Esophagus squamous epithelium (tissue), 5 donors: Measurements from ENCODE around the gene IL20RA. TPM values are rescaled to one million over a fixed set of nuclear protein-coding genes. Genes with fewer than 3 reads are reported as not detected.
"Not testable (repeated sequence)": the region's sequence is repeated elsewhere in the genome, so short reads cannot be mapped to it uniquely, and the experiment has no call there.

Experiments used
- DNase-seq: peaks from one replicate; lab custom pipeline; 2025; lab: John Stamatoyannopoulos, UW
- H3K27ac ChIP-seq, 4 donors: fragments of 200-600 bp; sonication (generic); one replicate each; pipeline ENCODE4 v1.5.1; 2016 to 2019; ENCODE audit warnings: mild to moderate bottlenecking in 1 of 4
- H3K27me3 ChIP-seq, 4 donors: fragments of 200-600 bp; sonication (generic); 1 replicate in 3 of 4; 2 replicates in 1 of 4; pipeline versions ENCODE4 v1.5.1 to v1.6.0; 2017 to 2021; ENCODE audit warnings: antibody characterized with exemption in 1 of 4
- H3K36me3 ChIP-seq, 3 donors: fragments of 200-600 bp; sonication (generic); one replicate each; pipeline ENCODE4 v1.5.1; 2016 to 2019
- H3K4me1 ChIP-seq, 3 donors: fragments of 200-600 bp; sonication (generic); one replicate each; pipeline ENCODE4 v1.5.1; 2017 to 2019
- H3K4me3 ChIP-seq, 4 donors: fragments of 200-600 bp; sonication (generic); 1 replicate in 3 of 4; 2 replicates in 1 of 4; pipeline ENCODE4 v1.5.1; 2016 to 2019; ENCODE audit warnings: mild to moderate bottlenecking in 2 of 4, moderate library complexity in 1 of 4
- H3K9me3 ChIP-seq, 3 donors: fragments of 200-600 bp; sonication (generic); one replicate each; pipeline ENCODE4 v1.5.1; 2016 to 2019
- POLR2A ChIP-seq, 4 donors: fragments of 450-650 bp; IDR thresholded peaks; one replicate each; pipeline ENCODE4 v1.6.1; 2017; ENCODE audit warnings: antibody characterized with exemption in 4 of 4, mild to moderate bottlenecking in 4 of 4, moderate library complexity in 3 of 4
- WGBS, 2 donors: methylation state at CpG; one replicate each; pipeline ENCODE4 v1.1.5; 2018; 5-methylcytosine and 5-hydroxymethylcytosine counted together
- intact Hi-C: fragments of 100-400 bp; cut with DNase I; formaldehyde crosslinking; loops from one replicate; pipeline ENCODE4 v1.15.0; 2022
- total RNA-seq, 4 donors: library from RNA; depleted of rRNA; stranded (reverse); fragments of >200 nt; gene quantifications; one replicate each; pipeline ENCODE4 v1.1.0, GENCODE V29; 2016
- TF ChIP-seq, protein P1 (sequence below), 6 experiments: fragments of 450-650 bp in 4 of 6; fragments of 200-600 bp in 2 of 6; sonication (generic) in 2 of 6; IDR thresholded peaks; one replicate each; pipeline ENCODE4 v1.5.1; 2016 to 2019; ENCODE audit warnings: antibody characterized with exemption in 6 of 6, mild to moderate bottlenecking in 4 of 6, moderate library complexity in 4 of 6
- donor health status: DM: yes; HTN: yes; CAD: no.

Gene IL20RA
- total RNA-seq, 4 donors from 2014 or later, result 11.1 to 20.7 (median 13.1) TPM

DNA sequence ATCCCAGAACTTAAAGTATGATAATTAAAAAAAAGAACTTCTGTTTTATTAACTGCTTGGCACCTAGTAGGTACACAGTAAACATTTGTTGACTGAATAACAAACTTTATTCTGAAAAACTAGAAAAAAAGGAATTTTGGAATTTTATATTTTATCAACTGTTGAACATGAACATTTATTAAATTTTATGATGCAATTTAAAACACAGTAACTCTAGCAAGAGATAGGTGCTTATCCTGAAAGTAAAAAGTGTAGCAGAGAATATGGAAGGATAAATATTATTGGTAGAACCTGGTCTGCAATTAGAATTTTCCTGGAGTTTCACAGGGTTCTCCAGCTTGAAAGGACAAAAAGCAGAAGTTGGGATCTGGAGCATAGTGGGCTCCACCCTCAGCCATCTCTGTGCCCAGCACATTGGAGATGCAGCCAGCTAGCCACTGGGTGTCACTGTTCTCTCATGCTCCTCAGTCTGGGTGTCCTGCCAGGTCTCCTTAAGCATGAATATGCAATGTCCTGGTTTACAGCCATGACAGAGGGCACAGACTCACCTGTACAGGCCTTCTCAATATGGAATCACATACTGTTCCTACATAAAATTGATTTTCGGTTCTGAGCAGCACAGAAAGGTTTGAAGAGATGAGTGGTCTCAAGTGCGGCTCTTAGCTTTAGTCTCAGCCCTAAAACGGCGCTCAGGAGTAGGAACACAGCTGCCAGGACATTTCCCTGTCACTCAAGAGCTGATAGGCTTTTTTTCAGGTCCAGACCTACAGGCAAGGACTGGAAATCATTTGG is 31.7 kb upstream of the IL20RA start:
- Histone ChIP-seq H3K36me3 (no peaks in the 10 kb centered on the region), H3K27ac (no peak overlapping the region), H3K4me3 (no peak overlapping the region), H3K9me3 (no peaks in the 10 kb centered on the region), H3K4me1 (no peaks in the 10 kb centered on the region), H3K27me3 (no peaks in the 10 kb centered on the region)
- TF ChIP-seq, protein P1, sequence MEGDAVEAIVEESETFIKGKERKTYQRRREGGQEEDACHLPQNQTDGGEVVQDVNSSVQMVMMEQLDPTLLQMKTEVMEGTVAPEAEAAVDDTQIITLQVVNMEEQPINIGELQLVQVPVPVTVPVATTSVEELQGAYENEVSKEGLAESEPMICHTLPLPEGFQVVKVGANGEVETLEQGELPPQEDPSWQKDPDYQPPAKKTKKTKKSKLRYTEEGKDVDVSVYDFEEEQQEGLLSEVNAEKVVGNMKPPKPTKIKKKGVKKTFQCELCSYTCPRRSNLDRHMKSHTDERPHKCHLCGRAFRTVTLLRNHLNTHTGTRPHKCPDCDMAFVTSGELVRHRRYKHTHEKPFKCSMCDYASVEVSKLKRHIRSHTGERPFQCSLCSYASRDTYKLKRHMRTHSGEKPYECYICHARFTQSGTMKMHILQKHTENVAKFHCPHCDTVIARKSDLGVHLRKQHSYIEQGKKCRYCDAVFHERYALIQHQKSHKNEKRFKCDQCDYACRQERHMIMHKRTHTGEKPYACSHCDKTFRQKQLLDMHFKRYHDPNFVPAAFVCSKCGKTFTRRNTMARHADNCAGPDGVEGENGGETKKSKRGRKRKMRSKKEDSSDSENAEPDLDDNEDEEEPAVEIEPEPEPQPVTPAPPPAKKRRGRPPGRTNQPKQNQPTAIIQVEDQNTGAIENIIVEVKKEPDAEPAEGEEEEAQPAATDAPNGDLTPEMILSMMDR (IDR thresholded peaks at IDR 0.05), result peak in 5 of 6 experiments; percentile 67 to 87 (median 70)
- TF ChIP-seq POLR2A (IDR thresholded peaks at IDR 0.05), result no peak
- 63 to 74% methylated on average over 4 of the region's 4 CpGs for WGBS, 2 donors
- no peak for DNase-seq
- intact Hi-C loops, result loop anchor here (10.0 kb wide), 1 partner anchor 558 kb away; no protein-coding TSS in a partner anchor

DNA sequence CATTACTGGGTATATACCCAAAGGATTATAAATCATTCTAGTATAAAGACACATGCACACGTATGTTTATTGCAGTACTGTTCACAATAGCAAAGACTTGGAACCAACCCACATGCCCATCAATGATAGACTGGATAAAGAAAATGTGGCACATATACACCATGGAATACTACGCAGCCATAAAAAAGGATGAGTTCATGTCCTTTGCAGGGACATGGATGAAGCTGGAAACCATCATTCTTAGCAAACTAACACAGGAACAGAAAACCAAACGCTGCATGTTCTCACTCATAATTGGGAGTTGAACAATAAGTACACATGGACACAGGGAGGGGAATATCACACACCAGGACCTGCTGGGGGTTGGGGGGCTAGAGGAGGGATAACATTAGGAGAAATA is 31.0 kb upstream of the IL20RA start:
- not testable (repeated sequence) for H3K27me3 ChIP-seq, H3K4me1 ChIP-seq, H3K4me3 ChIP-seq, DNase-seq, H3K9me3 ChIP-seq, H3K36me3 ChIP-seq, H3K27ac ChIP-seq
- 84 to 85% methylated on average over 3 of the region's 3 CpGs for WGBS, 2 donors
- intact Hi-C loops, result loop anchor here (10.0 kb wide), 1 partner anchor 559 kb away; no protein-coding TSS in a partner anchor

DNA sequence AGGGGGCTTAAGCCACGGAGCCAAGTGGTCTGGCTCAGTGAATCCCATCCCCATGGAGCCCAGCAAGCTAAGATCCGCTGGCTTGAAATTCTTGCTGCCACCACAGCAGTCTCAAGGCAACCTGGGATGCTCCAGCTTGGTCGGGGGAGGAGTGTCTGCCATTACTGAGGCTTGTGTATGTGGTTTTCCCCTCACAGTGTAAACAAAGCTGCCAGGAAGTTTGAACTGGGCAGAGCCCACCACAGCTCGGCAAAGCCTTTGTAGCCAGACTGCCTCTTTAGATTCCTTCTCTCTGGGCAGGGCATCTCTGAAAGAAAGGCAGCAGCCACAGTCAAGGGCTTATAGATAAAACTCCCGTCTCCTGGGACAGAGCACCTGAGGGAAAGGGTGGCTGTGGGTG is 25.5 kb upstream of the IL20RA start:
- intact Hi-C loops, result loop anchor here (10.0 kb wide), 1 partner anchor 564 kb away; no protein-coding TSS in a partner anchor
- WGBS, 2 donors, result 37 to 61% methylated on average over 2 to 4 of the region's 5 CpGs
- no peaks in the 10 kb centered on the region for H3K9me3 ChIP-seq
- no peak for DNase-seq
- H3K4me3 ChIP-seq, result no peak overlapping the region
- no peaks in the 10 kb centered on the region for H3K36me3 ChIP-seq
- H3K4me1 ChIP-seq, result no peaks in the 10 kb centered on the region
- H3K27ac ChIP-seq, result no peak overlapping the region
- TF ChIP-seq, protein P1 (IDR thresholded peaks at IDR 0.05), result no peak
- peaks cover 0 to 13% (median 0%) of the 10 kb centered on the region in 4 donors for H3K27me3 ChIP-seq

DNA sequence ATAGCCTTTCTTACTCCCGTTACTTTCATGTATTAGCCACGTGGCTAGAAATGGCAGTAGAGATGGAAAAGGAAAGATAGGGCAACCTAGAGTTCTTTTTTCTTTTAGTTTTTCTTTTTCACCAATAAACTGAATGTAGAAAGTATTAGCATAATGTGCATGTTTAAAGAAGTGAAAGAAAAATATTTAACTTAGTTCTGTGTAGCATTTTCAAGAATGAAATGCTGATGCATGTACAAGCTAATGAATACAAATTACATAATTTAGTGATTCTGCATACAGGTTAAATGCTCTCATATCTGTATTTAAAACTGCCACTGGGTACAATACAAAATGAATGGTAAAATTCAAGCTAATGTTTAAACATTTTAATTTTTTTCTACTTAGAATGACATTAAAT is 22.6 kb upstream of the IL20RA start:
- Histone ChIP-seq H3K4me1 (no peaks in the 10 kb centered on the region), H3K27ac (no peak overlapping the region), H3K4me3 (no peak overlapping the region), H3K27me3 (peaks cover 0 to 22% (median 0%) of the 10 kb centered on the region in 4 donors), H3K9me3 (no peaks in the 10 kb centered on the region), H3K36me3 (no peaks in the 10 kb centered on the region)
- intact Hi-C loops, result no loop called here
- TF ChIP-seq POLR2A (IDR thresholded peaks at IDR 0.05), result no peak
- TF ChIP-seq, protein P1 (IDR thresholded peaks at IDR 0.05), result no peak
- 49 to 51% methylated on average over 2 of the region's 2 CpGs for WGBS, 2 donors
- DNase-seq, result no peak

DNA sequence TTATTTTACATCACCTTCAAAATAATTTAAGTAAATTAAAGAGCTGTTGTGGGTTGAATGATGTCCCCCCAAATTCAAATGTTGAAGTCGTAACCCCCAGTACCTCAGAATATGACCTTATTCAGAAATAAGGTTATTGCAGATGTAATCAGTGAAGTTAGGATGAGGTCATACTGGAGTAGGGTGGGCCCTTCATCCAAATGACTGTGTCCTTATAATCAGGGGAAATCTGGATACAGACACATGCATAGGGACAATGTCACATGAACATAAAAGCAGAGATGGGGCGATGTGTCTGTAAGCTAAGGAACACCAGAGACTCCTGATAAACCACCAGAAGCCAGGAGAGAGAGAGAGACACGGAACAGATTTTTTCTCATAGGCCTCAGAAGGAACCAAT is 13.3 kb upstream of the IL20RA start:
- Histone ChIP-seq H3K36me3 (no peaks in the 10 kb centered on the region), H3K27me3 (no peaks in the 10 kb centered on the region), H3K27ac (no peak overlapping the region), H3K9me3 (no peaks in the 10 kb centered on the region), H3K4me1 (no peaks in the 10 kb centered on the region), H3K4me3 (no peak overlapping the region)
- WGBS, 2 donors, result 94 to 97% methylated on average over 3 of the region's 3 CpGs
- no peak for DNase-seq
- TF ChIP-seq POLR2A (IDR thresholded peaks at IDR 0.05), result no peak
- TF ChIP-seq, protein P1 (IDR thresholded peaks at IDR 0.05), result no peak
- intact Hi-C loops, result no loop called here
